IPS-15b (cell line): ENCODE data around the gene STK17B.
"Not testable (repeated sequence)": the region's sequence is repeated elsewhere in the genome, so short reads cannot be mapped to it uniquely, and the experiment has no call there.

Experiments used
- H3K27me3 ChIP-seq: one replicate; pipeline ENCODE4 v1.6.1; 2013; ENCODE audit warnings: low read length; ENCODE audit not compliant: control insufficient read depth, insufficient read depth
- H3K36me3 ChIP-seq: one replicate; pipeline ENCODE4 v1.6.1; 2013; ENCODE audit warnings: low read length; ENCODE audit not compliant: control insufficient read depth, insufficient read depth
- H3K4me1 ChIP-seq: one replicate; pipeline ENCODE4 v1.6.1; 2013; ENCODE audit warnings: mild to moderate bottlenecking, low read length; ENCODE audit not compliant: control insufficient read depth, insufficient read depth
- H3K4me3 ChIP-seq: one replicate; pipeline ENCODE4 v1.5.1; 2013; ENCODE audit warnings: low read depth, low read length
- H3K9ac ChIP-seq: one replicate; pipeline ENCODE4 v1.6.1; 2013; ENCODE audit warnings: low read depth, mild to moderate bottlenecking, low read length
- H3K9me3 ChIP-seq: one replicate; pipeline ENCODE4 v1.6.1; 2013; ENCODE audit warnings: mild to moderate bottlenecking, low read length; ENCODE audit not compliant: control insufficient read depth, insufficient read depth

The STK17B gene

GRCh38 chr2:196101325-196101991, 69.9 kb downstream of the STK17B start:
- H3K4me3 ChIP-seq, result no peak overlapping the region
- H3K27me3 ChIP-seq, result no peaks in the 10 kb centered on the region
- no peak overlapping the region for H3K9ac ChIP-seq
- H3K4me1 ChIP-seq, result peaks cover 24% of the 10 kb centered on the region
- no peaks in the 10 kb centered on the region for H3K36me3 ChIP-seq
- no peaks in the 10 kb centered on the region for H3K9me3 ChIP-seq

DNA sequence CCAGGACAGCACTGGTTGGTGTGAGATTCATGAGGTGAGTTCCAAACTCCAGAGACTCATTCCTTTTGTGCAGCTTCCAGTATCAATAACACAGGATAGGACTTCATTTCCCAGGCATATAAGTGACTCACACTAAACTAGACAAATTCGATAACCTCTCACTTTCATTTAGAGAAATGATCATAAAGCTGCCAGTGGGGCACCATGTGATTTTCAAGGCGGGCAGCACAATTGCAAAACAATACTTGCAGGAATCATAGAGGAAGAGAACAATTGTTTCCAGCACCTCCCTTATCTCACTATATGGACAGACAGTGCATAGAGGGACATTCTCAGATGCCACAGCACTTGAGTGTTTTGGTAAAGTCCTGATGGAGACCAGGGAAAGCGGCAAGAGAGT, 71.5 kb downstream of the STK17B start:
- Histone ChIP-seq H3K36me3 (no peaks in the 10 kb centered on the region), H3K9ac (no peak overlapping the region)

GRCh38 chr2:196097864-196098660, 73.3 kb downstream of the STK17B start:
- H3K4me3 ChIP-seq, result no peak overlapping the region
- no peaks in the 10 kb centered on the region for H3K9me3 ChIP-seq
- peaks cover 29% of the 10 kb centered on the region for H3K4me1 ChIP-seq
- no peaks in the 10 kb centered on the region for H3K36me3 ChIP-seq
- H3K9ac ChIP-seq, result no peak overlapping the region
- H3K27me3 ChIP-seq, result no peaks in the 10 kb centered on the region

More for the DNA sequence above, 71.5 kb downstream of the STK17B start:
- no peak overlapping the region for H3K4me3 ChIP-seq
- H3K4me1 ChIP-seq, result peaks cover 29% of the 10 kb centered on the region
- no peaks in the 10 kb centered on the region for H3K27me3 ChIP-seq
- H3K9me3 ChIP-seq, result no peaks in the 10 kb centered on the region

GRCh38 chr2:196096982-196097745, 74.2 kb downstream of the STK17B start:
- H3K9me3 ChIP-seq, result no peaks in the 10 kb centered on the region
- H3K27me3 ChIP-seq, result no peaks in the 10 kb centered on the region
- no peaks in the 10 kb centered on the region for H3K36me3 ChIP-seq
- no peak overlapping the region for H3K9ac ChIP-seq
- peaks cover 29% of the 10 kb centered on the region for H3K4me1 ChIP-seq
- H3K4me3 ChIP-seq, result no peak overlapping the region

- no peaks in the 10 kb centered on the region for H3K9me3 ChIP-seq
These were observed 75.1 kb downstream of the STK17B start for GRCh38 chr2:196096264-196096663.

DNA sequence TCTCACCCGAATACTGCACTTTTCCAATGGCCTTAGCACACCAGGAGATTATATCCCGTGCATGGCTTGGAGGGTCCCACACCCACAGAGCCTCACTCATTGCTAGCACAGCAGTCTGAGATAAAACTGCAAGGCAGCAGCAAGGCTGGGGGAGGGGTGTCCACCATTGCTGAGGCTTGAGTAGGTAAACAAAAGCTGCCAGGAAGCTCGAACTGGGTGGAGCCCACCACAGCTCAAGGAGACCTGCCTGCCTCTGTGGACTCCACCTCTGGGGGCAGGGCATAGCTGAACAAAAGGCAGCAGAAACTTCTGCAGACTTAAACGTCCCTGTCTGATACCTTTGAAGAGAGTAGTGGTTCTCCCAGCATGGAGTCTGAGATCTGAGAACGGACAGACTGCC, 81.9 kb downstream of the STK17B start:
- not testable (repeated sequence) for H3K27me3 ChIP-seq, H3K9ac ChIP-seq, H3K9me3 ChIP-seq, H3K4me1 ChIP-seq, H3K4me3 ChIP-seq, H3K36me3 ChIP-seq

More at GRCh38 chr2:196096264-196096663, 75.1 kb downstream of the STK17B start:
- no peak overlapping the region for H3K9ac ChIP-seq
- H3K36me3 ChIP-seq, result no peaks in the 10 kb centered on the region
- peaks cover 23% of the 10 kb centered on the region for H3K4me1 ChIP-seq
- H3K4me3 ChIP-seq, result no peak overlapping the region
- H3K27me3 ChIP-seq, result no peaks in the 10 kb centered on the region

DNA sequence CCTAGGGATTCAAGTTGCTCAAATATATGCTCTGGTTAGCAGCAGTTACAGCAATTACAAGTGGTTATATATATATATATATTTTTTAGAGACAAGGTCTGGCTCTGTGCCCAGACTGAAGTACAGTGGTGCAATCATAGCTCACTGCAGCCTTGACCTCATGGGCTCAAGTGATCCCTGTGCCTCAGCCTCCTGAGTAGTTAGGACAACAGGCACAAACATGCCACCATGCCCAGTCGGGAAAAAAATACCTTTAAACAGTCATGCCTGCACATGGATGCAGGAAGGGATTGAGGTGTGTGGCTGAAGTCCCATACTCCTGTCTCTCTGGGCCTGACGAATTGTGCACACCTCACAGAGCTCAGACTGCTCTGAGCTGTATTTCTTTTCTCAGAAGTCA, 83.2 kb downstream of the STK17B start:
- no peaks in the 10 kb centered on the region for H3K36me3 ChIP-seq
- H3K4me1 ChIP-seq, result no peaks in the 10 kb centered on the region
- H3K27me3 ChIP-seq, result no peaks in the 10 kb centered on the region
- H3K4me3 ChIP-seq, result no peak overlapping the region
- H3K9ac ChIP-seq, result no peak overlapping the region
- no peaks in the 10 kb centered on the region for H3K9me3 ChIP-seq

DNA sequence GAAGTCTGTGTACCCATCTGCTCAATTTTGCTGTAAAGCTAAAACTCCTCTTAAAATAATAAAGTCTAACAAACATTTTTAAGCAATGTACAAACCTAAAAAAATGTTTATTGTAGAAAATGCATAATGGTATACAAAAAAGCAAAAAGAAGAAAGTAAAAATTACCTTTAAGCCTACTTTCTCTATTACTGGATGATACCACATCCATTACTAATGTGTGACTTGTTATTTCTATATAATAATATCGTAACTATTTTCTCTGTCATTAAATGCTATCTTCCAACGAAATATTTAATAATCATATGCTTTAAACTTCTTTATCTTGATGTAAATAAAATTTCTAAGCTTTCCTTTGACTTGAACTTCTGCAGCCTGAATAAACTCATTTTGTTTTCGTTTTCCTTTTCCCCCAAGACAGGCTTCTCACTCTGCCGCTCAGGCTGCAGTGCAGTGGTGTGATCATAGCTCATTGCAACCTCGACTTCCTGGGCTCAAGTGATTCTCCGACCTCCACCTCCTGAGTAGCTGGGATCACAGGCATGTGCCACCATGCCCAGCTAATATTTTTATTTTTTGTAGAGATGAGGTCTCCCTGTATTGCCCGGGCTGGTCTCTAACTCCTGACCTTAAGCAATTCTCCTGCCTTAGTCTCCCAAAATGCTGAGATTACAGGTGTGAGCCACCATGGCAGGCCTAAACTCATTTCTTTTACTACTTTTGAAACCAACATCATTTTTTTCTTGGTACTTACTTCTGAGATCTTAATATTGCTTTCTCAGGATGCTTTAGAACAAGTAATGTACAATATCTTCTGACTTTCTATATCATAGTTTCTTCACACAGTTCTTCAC, 84.6 kb downstream of the STK17B start:
- no peaks in the 10 kb centered on the region for H3K4me1 ChIP-seq
- H3K9me3 ChIP-seq, result no peaks in the 10 kb centered on the region
- no peaks in the 10 kb centered on the region for H3K27me3 ChIP-seq
- no peaks in the 10 kb centered on the region for H3K36me3 ChIP-seq
- no peak overlapping the region for H3K4me3 ChIP-seq
- no peak overlapping the region for H3K9ac ChIP-seq

GRCh38 chr2:196083601-196084000, 87.8 kb downstream of the STK17B start:
- Histone ChIP-seq H3K9me3 (no peaks in the 10 kb centered on the region), H3K4me3 (no peak overlapping the region), H3K36me3 (no peaks in the 10 kb centered on the region), H3K9ac (no peak overlapping the region), H3K4me1 (no peaks in the 10 kb centered on the region), H3K27me3 (no peaks in the 10 kb centered on the region)
